Esophagus mucosa (tissue), 1 donor: ENCODE data around the gene MYO1D. TPM values are rescaled to one million over a fixed set of nuclear protein-coding genes. Genes with fewer than 3 reads are reported as not detected.
"Not testable (repeated sequence)": the region's sequence is repeated elsewhere in the genome, so short reads cannot be mapped to it uniquely, and the experiment has no call there.

Experiments used
- ATAC-seq: fragments of 200-7000 bp; cut with Tn5 transposase; one replicate; pipeline ENCODE4 v1.9.1; 2020
- total RNA-seq: library from RNA; stranded (reverse); gene quantifications from one replicate; pipeline ENCODE4 v1.2.4, GENCODE V29; 2023
- donor health status: DM: yes; HTN: yes; CAD: no.

MYO1D gene
- total RNA-seq: 55.0 TPM

GRCh38 chr17:32876417-32877163 lies at the start of gene MYO1D:
TSS of gene MYO1D (minus strand) at chr17:32877124. CDS start at chr17:32876872, 252 bp downstream.
- peak; percentile 81 for ATAC-seq

- no peak for ATAC-seq
Observed at GRCh38 chr17:32926183-32926582, 49.3 kb upstream of the MYO1D start.

- peak; percentile 37 for ATAC-seq
Observed at GRCh38 chr17:32923905-32924304, 47.0 kb upstream of the MYO1D start.

GRCh38 chr17:32921017-32921416 lies 44.1 kb upstream of the MYO1D start:
- ATAC-seq: no peak

GRCh38 chr17:32920293-32920692 lies 43.4 kb upstream of the MYO1D start:
- no peak for ATAC-seq

GRCh38 chr17:32919876-32920275 lies 43.0 kb upstream of the MYO1D start:
- not testable (repeated sequence) for ATAC-seq

- no peak for ATAC-seq
Observed at GRCh38 chr17:32917842-32918241, 40.9 kb upstream of the MYO1D start.

GRCh38 chr17:32917081-32917480 lies 40.2 kb upstream of the MYO1D start:
- no peak for ATAC-seq

- ATAC-seq: no peak
Observed at GRCh38 chr17:32916134-32916533, 39.2 kb upstream of the MYO1D start.

- no peak for ATAC-seq
Observed at GRCh38 chr17:32915245-32915644, 38.3 kb upstream of the MYO1D start.

GRCh38 chr17:32914181-32914580 lies 37.3 kb upstream of the MYO1D start:
- ATAC-seq: no peak

- ATAC-seq: no peak
Observed at GRCh38 chr17:32913593-32913992, 36.7 kb upstream of the MYO1D start.

- peak; percentile 83 for ATAC-seq
Observed at GRCh38 chr17:32912218-32912897, 35.4 kb upstream of the MYO1D start.

GRCh38 chr17:32910769-32911168 lies 33.8 kb upstream of the MYO1D start:
- ATAC-seq: no peak

- peak; percentile 69 for ATAC-seq
Observed at GRCh38 chr17:32909787-32910369, 33.0 kb upstream of the MYO1D start.

GRCh38 chr17:32907583-32907982 lies 30.7 kb upstream of the MYO1D start:
- no peak for ATAC-seq

- no peak for ATAC-seq
Observed at GRCh38 chr17:32904891-32905290, 28.0 kb upstream of the MYO1D start.

- ATAC-seq: no peak
Observed at GRCh38 chr17:32903774-32904673, 27.1 kb upstream of the MYO1D start.

GRCh38 chr17:32901743-32902142 lies 24.8 kb upstream of the MYO1D start:
- no peak for ATAC-seq

GRCh38 chr17:32899236-32900013 lies 22.5 kb upstream of the MYO1D start:
- no peak for ATAC-seq

GRCh38 chr17:32896647-32897258 lies 19.8 kb upstream of the MYO1D start:
- no peak for ATAC-seq
